PC-3 (cell line): ENCODE data around the gene ZNF799. TPM values are rescaled to one million over a fixed set of nuclear protein-coding genes. Genes with fewer than 3 reads are reported as not detected.

Source experiments
- ATAC-seq: fragments of 200-7000 bp; cut with Tn5 transposase; 2 replicates; pipeline ENCODE4 v1.9.1; 2020; ENCODE audit warnings: mild to moderate bottlenecking, moderate library complexity
- BruUV-seq: library from RNA; stranded (reverse); fragments of 400-500 nt; replicated peaks from 2 replicates; lab custom pipeline; 2021; lab: Mats Ljungman, UMichigan
- CTCF ChIA-PET: fragments of 300-600 bp; sonication (Branson Sonifier 250); formaldehyde crosslinking; loops from one replicate; lab custom pipeline; 2022; ENCODE audit warnings: antibody characterized with exemption; lab: Charles Lee
- POLR2A ChIA-PET: fragments of 300-600 bp; sonication (Branson Sonifier 250); formaldehyde crosslinking; loops from one replicate; lab custom pipeline; 2022; ENCODE audit warnings: antibody characterized with exemption; ENCODE audit not compliant: unreplicated experiment; lab: Charles Lee
- DNase-seq: peaks from one replicate; pipeline ENCODE4 v3.0.0-alpha.2; 2015
- H2AFZ ChIP-seq: fragments of 300-600 bp; sonication (generic); 2 replicates; pipeline ENCODE4 v1.6.0; 2016; ENCODE audit warnings: antibody characterized with exemption, low read length
- H3F3A ChIP-seq: fragments of 300-600 bp; sonication (generic); one replicate; pipeline ENCODE4 v1.6.0; 2017; ENCODE audit warnings: antibody characterized with exemption, low read length, control low read depth, mild to moderate bottlenecking; ENCODE audit not compliant: unreplicated experiment
- H3K27ac ChIP-seq: fragments of 300-600 bp; sonication (generic); 2 replicates; pipeline ENCODE4 v1.5.1; 2016; ENCODE audit warnings: mild to moderate bottlenecking, low read length
- H3K27me3 ChIP-seq: fragments of 300-600 bp; sonication (generic); 2 replicates; pipeline ENCODE4 v1.6.1; 2016; ENCODE audit warnings: low read length, mixed read lengths
- H3K36me3 ChIP-seq: fragments of 300-600 bp; sonication (generic); 2 replicates; pipeline ENCODE4 v1.6.1; 2016; ENCODE audit warnings: low read depth, mixed run types, low read length, mixed read lengths
- H3K4me1 ChIP-seq: fragments of 300-600 bp; sonication (generic); 2 replicates; pipeline ENCODE4 v1.5.1; 2016; ENCODE audit warnings: low read length; ENCODE audit not compliant: insufficient read depth
- H3K4me2 ChIP-seq: fragments of 300-600 bp; sonication (generic); 2 replicates; pipeline ENCODE4 v1.6.0; 2016; ENCODE audit warnings: low read length
- H3K4me3 ChIP-seq: fragments of 300-600 bp; sonication (generic); 2 replicates; pipeline ENCODE4 v1.5.1; 2016; ENCODE audit warnings: mild to moderate bottlenecking, low read length, mixed read lengths
- H3K79me2 ChIP-seq: fragments of 300-600 bp; sonication (generic); 2 replicates; pipeline ENCODE4 v1.6.1; 2017; ENCODE audit warnings: low read length, mixed read lengths
- H3K9ac ChIP-seq: fragments of 300-600 bp; sonication (generic); 2 replicates; pipeline ENCODE4 v1.6.0; 2016; ENCODE audit warnings: mild to moderate bottlenecking, low read length
- H3K9me2 ChIP-seq: fragments of 300-600 bp; sonication (generic); replicated peaks from 2 replicates; pipeline ENCODE4 v1.6.1; 2016; ENCODE audit warnings: mixed run types, low read length, mixed read lengths
- H3K9me3 ChIP-seq: fragments of 300-600 bp; sonication (generic); 2 replicates; pipeline ENCODE4 v1.6.1; 2016; ENCODE audit warnings: low read length, mixed read lengths
- H4K20me1 ChIP-seq: fragments of 300-600 bp; sonication (generic); 2 replicates; pipeline ENCODE4 v1.6.1; 2016; ENCODE audit warnings: low read length, mixed read lengths
- EZH2 ChIP-seq: fragments of 300-600 bp; sonication (generic); IDR thresholded peaks from one replicate; pipeline ENCODE4 v1.6.1; 2017; ENCODE audit warnings: antibody characterized with exemption, mild to moderate bottlenecking, low read length; ENCODE audit not compliant: unreplicated experiment
- EZH2phosphoT487 ChIP-seq: fragments of 300-600 bp; sonication (generic); IDR thresholded peaks from 2 replicates; pipeline ENCODE4 v1.6.1; 2018; ENCODE audit warnings: mild to moderate bottlenecking, antibody characterized with exemption, low read length, borderline replicate concordance
- intact Hi-C: fragments of 100-400 bp; cut with micrococcal nuclease; formaldehyde crosslinking; loops from 2 replicates; pipeline ENCODE4 v1.9.0; 2023
- total RNA-seq: library from RNA; depleted of rRNA; stranded (reverse); fragments of >200 nt; gene quantifications from 2 replicates; pipeline ENCODE4 v1.2.3, GENCODE V29; 2014
- TF ChIP-seq, protein P1 (sequence below): fragments of 300-600 bp; sonication (generic); conservative IDR thresholded peaks from 2 replicates; pipeline ENCODE4 v1.5.1; 2017; ENCODE audit warnings: antibody characterized with exemption, low read depth, mild to moderate bottlenecking, low read length

The ZNF799 gene
- total RNA-seq, 1 experiment from 2014 or later = 5.9 TPM

GRCh38 chr19:12380444-12380737 is 20.7 kb downstream of the ZNF799 start:
- H2AFZ ChIP-seq = no peak overlapping the region
- TF ChIP-seq EZH2phosphoT487 (no peak), EZH2 (no peak)
- TF ChIP-seq, protein P1, sequence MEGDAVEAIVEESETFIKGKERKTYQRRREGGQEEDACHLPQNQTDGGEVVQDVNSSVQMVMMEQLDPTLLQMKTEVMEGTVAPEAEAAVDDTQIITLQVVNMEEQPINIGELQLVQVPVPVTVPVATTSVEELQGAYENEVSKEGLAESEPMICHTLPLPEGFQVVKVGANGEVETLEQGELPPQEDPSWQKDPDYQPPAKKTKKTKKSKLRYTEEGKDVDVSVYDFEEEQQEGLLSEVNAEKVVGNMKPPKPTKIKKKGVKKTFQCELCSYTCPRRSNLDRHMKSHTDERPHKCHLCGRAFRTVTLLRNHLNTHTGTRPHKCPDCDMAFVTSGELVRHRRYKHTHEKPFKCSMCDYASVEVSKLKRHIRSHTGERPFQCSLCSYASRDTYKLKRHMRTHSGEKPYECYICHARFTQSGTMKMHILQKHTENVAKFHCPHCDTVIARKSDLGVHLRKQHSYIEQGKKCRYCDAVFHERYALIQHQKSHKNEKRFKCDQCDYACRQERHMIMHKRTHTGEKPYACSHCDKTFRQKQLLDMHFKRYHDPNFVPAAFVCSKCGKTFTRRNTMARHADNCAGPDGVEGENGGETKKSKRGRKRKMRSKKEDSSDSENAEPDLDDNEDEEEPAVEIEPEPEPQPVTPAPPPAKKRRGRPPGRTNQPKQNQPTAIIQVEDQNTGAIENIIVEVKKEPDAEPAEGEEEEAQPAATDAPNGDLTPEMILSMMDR = no peak
- no peaks in the 10 kb centered on the region for H3K27me3 ChIP-seq
- no peaks in the 10 kb centered on the region for H3F3A ChIP-seq
- no peaks in the 10 kb centered on the region for H3K9me2 ChIP-seq
- H3K27ac ChIP-seq = no peak overlapping the region
- H3K4me1 ChIP-seq = no peaks in the 10 kb centered on the region
- H3K79me2 ChIP-seq = no peaks in the 10 kb centered on the region
- ChIA-PET POLR2A (no interaction called here), CTCF (no interaction called here)
- BruUV-seq = no TSS peak
- no peak for ATAC-seq
- H3K36me3 ChIP-seq = peaks cover 47% of the 10 kb centered on the region
- no peak overlapping the region for H3K4me2 ChIP-seq
- no peak for DNase-seq
- no peak overlapping the region for H3K4me3 ChIP-seq
- intact Hi-C loops = no loop called here
- peaks cover 64% of the 10 kb centered on the region for H3K9me3 ChIP-seq
- H3K9ac ChIP-seq = no peak overlapping the region
- H4K20me1 ChIP-seq = no peaks in the 10 kb centered on the region

GRCh38 chr19:12379732-12380443 is 21.2 kb downstream of the ZNF799 start:
- no peaks in the 10 kb centered on the region for H3K9me2 ChIP-seq
- H3K27me3 ChIP-seq = no peaks in the 10 kb centered on the region
- no peak overlapping the region for H3K4me2 ChIP-seq
- peaks cover 60% of the 10 kb centered on the region for H3K9me3 ChIP-seq
- no peaks in the 10 kb centered on the region for H3F3A ChIP-seq
- no peak overlapping the region for H3K27ac ChIP-seq
- H3K36me3 ChIP-seq = peaks cover 47% of the 10 kb centered on the region
- no peak overlapping the region for H3K9ac ChIP-seq
- CTCF ChIA-PET = no interaction called here
- DNase-seq (no peak), ATAC-seq (no peak)
- POLR2A ChIA-PET = no interaction called here
- TF ChIP-seq EZH2phosphoT487 = no peak
- TF ChIP-seq EZH2 = no peak
- TF ChIP-seq, protein P1 = no peak
- H3K79me2 ChIP-seq = no peaks in the 10 kb centered on the region
- H4K20me1 ChIP-seq = no peaks in the 10 kb centered on the region
- H3K4me3 ChIP-seq = no peak overlapping the region
- no TSS peak for BruUV-seq
- no peak overlapping the region for H2AFZ ChIP-seq
- intact Hi-C loops = no loop called here
- H3K4me1 ChIP-seq = no peaks in the 10 kb centered on the region

GRCh38 chr19:12374026-12374425 is 27.0 kb downstream of the ZNF799 start:
- no peak overlapping the region for H3K4me3 ChIP-seq
- DNase-seq = no peak
- H3K27ac ChIP-seq = no peak overlapping the region
- no peaks in the 10 kb centered on the region for H3K9me2 ChIP-seq
- intact Hi-C loops = no loop called here
- POLR2A ChIA-PET = interaction anchor here (0.6 kb wide), 1 partner anchor 607 kb away, joined by 3 read pairs; the partner anchor contains the start of gene ZNF441
- H3K4me2 ChIP-seq = no peak overlapping the region
- H3F3A ChIP-seq = no peaks in the 10 kb centered on the region
- ATAC-seq = no peak
- no peaks in the 10 kb centered on the region for H3K27me3 ChIP-seq
- H3K36me3 ChIP-seq = peaks cover 2% of the 10 kb centered on the region; the same call in 1 of the 2 replicates
- no peak overlapping the region for H3K9ac ChIP-seq
- peaks cover 38% of the 10 kb centered on the region for H3K9me3 ChIP-seq
- TF ChIP-seq, protein P1 = no peak
- TF ChIP-seq EZH2 = no peak
- TF ChIP-seq EZH2phosphoT487 = no peak
- BruUV-seq = no TSS peak
- CTCF ChIA-PET = no interaction called here
- no peak overlapping the region for H2AFZ ChIP-seq
- no peaks in the 10 kb centered on the region for H3K4me1 ChIP-seq
- no peaks in the 10 kb centered on the region for H3K79me2 ChIP-seq
- no peaks in the 10 kb centered on the region for H4K20me1 ChIP-seq
